ENCODE measurements around the gene S100A1. TPM values are rescaled to one million over a fixed set of nuclear protein-coding genes. Genes with fewer than 3 reads are reported as not detected.

S100A1 gene
- total and polyA plus RNA-seq, 2 of the 13 experiments (the other 11 are each of a cell fraction or from before 2014, with no cell fraction given): 120 to 251 TPM

DNA sequence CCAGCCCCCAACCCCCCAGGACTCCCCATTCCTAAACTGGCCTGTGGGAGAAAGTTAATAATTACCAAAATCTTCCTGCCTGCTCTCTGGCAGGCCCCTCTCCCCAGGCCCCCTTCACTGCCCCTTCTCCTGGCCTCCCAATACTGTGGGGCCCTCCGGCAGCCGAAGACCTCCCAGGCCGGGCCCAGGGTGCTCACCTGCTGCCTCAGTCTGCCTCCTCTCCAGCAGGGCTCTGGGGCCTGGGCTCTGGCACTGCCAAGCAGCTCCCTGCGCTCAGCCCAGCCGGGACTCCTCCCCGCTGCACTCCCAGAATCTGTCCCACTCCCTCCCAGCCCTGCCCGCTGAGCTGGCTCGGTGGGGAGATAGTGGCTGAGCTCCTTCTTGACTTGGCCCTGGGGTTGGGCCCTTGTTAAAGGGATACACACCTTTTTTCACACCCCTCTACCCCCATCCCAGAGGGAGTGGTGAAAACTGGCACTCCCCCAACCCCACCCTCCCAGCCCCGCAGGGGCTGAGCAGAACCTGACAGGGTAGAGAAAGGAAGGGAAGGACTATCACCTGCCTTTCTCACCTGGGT, 15.4 kb upstream of the S100A1 start, which contains the start of gene S100A16 (continued):
- TF ChIP-seq HNF1A (IDR thresholded peaks at IDR 0.05; ENCODE audit: low read depth): peak; percentile 94
- peak; percentile 96 for TF ChIP-seq HNF1A (CRISPR knock-in tag; IDR thresholded peaks at IDR 0.05; ENCODE audit: borderline replicate concordance)
- TF ChIP-seq ZNF263 (CRISPR knock-in tag; IDR thresholded peaks at IDR 0.05): peak; percentile 96
- no peak for TF ChIP-seq TFE3 (CRISPR knock-in tag; IDR thresholded peaks at IDR 0.05)
- TF ChIP-seq, protein P1, sequence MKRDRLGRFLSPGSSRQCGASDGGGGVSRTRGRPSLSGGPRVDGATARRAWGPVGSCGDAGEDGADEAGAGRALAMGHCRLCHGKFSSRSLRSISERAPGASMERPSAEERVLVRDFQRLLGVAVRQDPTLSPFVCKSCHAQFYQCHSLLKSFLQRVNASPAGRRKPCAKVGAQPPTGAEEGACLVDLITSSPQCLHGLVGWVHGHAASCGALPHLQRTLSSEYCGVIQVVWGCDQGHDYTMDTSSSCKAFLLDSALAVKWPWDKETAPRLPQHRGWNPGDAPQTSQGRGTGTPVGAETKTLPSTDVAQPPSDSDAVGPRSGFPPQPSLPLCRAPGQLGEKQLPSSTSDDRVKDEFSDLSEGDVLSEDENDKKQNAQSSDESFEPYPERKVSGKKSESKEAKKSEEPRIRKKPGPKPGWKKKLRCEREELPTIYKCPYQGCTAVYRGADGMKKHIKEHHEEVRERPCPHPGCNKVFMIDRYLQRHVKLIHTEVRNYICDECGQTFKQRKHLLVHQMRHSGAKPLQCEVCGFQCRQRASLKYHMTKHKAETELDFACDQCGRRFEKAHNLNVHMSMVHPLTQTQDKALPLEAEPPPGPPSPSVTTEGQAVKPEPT (CRISPR knock-in tag; IDR thresholded peaks at IDR 0.05; ENCODE audit: low read depth): 0 out of 2 replicates have a peak, but pooled peaks have one; percentile 47
- no peak for TF ChIP-seq ZNF883 (CRISPR knock-in tag; IDR thresholded peaks at IDR 0.05; ENCODE audit: not compliant biosample characterization)
- TF ChIP-seq SOX13 (IDR thresholded peaks at IDR 0.05): no peak
- TF ChIP-seq SOX13 (CRISPR knock-in tag; conservative IDR thresholded peaks at IDR 0.05 in 1 of 2, IDR thresholded peaks at IDR 0.05 in 1 of 2): peak in 1 of 2 experiments; percentile 18; a peak in 1 of 4 replicates
- peak; percentile 55 for TF ChIP-seq TAF1 (CRISPR knock-in tag; IDR thresholded peaks at IDR 0.05)
- peak; percentile 86 for TF ChIP-seq ZFX (CRISPR knock-in tag; IDR thresholded peaks at IDR 0.05; ENCODE audit: low read depth)
- 0 out of 2 replicates have a peak, but pooled peaks have one; percentile 25 for TF ChIP-seq ZNF691 (CRISPR knock-in tag; IDR thresholded peaks at IDR 0.05; ENCODE audit: borderline replicate concordance, low read depth)
- TF ChIP-seq CCAR2 (optimal IDR thresholded peaks at IDR 0.05; ENCODE audit: low read depth, low read length): no peak
- TF ChIP-seq ZNF576 (CRISPR knock-in tag; IDR thresholded peaks at IDR 0.05): no peak
- no peak for TF ChIP-seq ATF7-NPFF (CRISPR knock-in tag; IDR thresholded peaks at IDR 0.05; ENCODE audit: low read depth)
- TF ChIP-seq FOXA3 (CRISPR knock-in tag; IDR thresholded peaks at IDR 0.05): no peak
- no peak for TF ChIP-seq SNRNP70 (IDR thresholded peaks at IDR 0.05; ENCODE audit: low read depth, low read length)
